GM12878 (cell line): ENCODE results near the gene MIPOL1.

ENCODE experiments used
- CHD2 ChIP-seq: IDR thresholded peaks from 2 replicates; pipeline ENCODE4 v1.6.1; 2011; ENCODE audit warnings: low read depth, low read length, improper control_type of control experiment, borderline replicate concordance
- CREB1 ChIP-seq: IDR thresholded peaks from 2 replicates; pipeline ENCODE4 v1.6.1; 2012; ENCODE audit warnings: low read depth, mild to moderate bottlenecking, inconsistent platforms
- POLR2AphosphoS5 ChIP-seq: IDR thresholded peaks from 2 replicates; pipeline ENCODE4 v1.6.1; 2011; ENCODE audit warnings: mild to moderate bottlenecking, low read length, inconsistent platforms
- RAD21 ChIP-seq: IDR thresholded peaks from 2 replicates; pipeline ENCODE4 v1.6.1; 2011; ENCODE audit warnings: mild to moderate bottlenecking, low read depth, low read length, moderate library complexity; ENCODE audit not compliant: insufficient read depth
- SMC3 ChIP-seq: IDR thresholded peaks from 2 replicates; pipeline ENCODE4 v1.6.1; 2011; ENCODE audit warnings: low read length, improper control_type of control experiment, borderline replicate concordance
- TF ChIP-seq, protein P1 (sequence below), 3 experiments: IDR thresholded peaks in 2 of 3; conservative IDR thresholded peaks in 1 of 3; 2 replicates each; pipeline ENCODE4 v1.5.1; 2011; ENCODE audit warnings: low read depth in 3 of 3, low read length in 3 of 3, mild to moderate bottlenecking in 3 of 3, control low read depth in 2 of 3, moderate library complexity in 2 of 3, inconsistent platforms in 1 of 3, mixed read lengths in 1 of 3; ENCODE audit not compliant: control insufficient read depth in 2 of 3, insufficient read depth in 1 of 3; ENCODE audit errors: extremely low read depth in 1 of 3

DNA sequence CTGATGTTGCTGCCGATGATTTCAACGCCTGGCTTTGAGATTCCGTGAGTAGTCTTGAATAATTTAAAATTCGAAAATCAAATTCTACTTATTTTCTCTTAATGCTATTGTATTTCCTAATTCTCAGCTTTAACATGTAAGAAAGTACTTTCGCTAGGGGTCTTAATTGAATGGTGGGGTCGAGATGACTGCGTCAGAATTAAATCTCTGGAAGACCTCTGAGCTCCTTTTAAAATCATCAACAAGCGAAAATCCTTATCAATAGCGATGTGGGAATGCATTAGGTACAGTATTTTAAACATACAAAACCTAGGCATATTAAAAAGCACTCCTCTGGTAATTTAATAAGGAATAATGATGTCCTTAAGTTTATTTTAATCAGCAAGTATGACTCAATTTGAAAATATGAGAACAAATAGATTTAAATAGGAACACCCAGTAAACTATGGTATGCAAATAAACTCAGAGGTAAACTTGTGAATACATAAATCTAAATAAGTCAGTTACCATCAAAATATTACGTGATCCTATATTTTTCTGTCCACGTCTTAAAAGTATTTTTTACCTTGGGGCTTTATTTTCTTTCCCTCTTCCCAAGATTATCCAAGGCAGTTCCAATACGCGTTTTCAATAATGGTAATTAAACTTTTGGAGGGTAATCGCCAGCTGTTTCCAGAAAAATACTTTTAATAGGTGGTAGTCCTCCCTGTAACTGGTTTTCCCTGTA is 395.9 kb downstream of the MIPOL1 start:
- TF ChIP-seq CREB1, result no peak
- TF ChIP-seq POLR2AphosphoS5, result no peak
- TF ChIP-seq, protein P1, sequence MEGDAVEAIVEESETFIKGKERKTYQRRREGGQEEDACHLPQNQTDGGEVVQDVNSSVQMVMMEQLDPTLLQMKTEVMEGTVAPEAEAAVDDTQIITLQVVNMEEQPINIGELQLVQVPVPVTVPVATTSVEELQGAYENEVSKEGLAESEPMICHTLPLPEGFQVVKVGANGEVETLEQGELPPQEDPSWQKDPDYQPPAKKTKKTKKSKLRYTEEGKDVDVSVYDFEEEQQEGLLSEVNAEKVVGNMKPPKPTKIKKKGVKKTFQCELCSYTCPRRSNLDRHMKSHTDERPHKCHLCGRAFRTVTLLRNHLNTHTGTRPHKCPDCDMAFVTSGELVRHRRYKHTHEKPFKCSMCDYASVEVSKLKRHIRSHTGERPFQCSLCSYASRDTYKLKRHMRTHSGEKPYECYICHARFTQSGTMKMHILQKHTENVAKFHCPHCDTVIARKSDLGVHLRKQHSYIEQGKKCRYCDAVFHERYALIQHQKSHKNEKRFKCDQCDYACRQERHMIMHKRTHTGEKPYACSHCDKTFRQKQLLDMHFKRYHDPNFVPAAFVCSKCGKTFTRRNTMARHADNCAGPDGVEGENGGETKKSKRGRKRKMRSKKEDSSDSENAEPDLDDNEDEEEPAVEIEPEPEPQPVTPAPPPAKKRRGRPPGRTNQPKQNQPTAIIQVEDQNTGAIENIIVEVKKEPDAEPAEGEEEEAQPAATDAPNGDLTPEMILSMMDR (IDR thresholded peaks at IDR 0.05 in 2 of 3, conservative IDR thresholded peaks at IDR 0.05 in 1 of 3; ENCODE audit: control insufficient read depth in 2 of 3, extremely low read depth in 1 of 3, insufficient read depth in 1 of 3, low read depth in 3 of 3, low read length in 3 of 3), result no peak
- TF ChIP-seq SMC3, result no peak
- TF ChIP-seq CHD2, result no peak
- no peak for TF ChIP-seq RAD21
